Ovary (tissue), 9 donors: ENCODE measurements around the gene ADGRA1. TPM values are rescaled to one million over a fixed set of nuclear protein-coding genes. Genes with fewer than 3 reads are reported as not detected.
A peak's percentile ranks its signal among the peaks of the same experiment; 100 is the strongest.

ENCODE experiments used
- DNase-seq, 5 donors: peaks; one replicate each; pipeline ENCODE4 v3.0.0-alpha.2; 2019 to 2020
- H3K27ac ChIP-seq, 2 donors: fragments of 200-600 bp; one replicate each; pipeline versions ENCODE4 v1.5.1 to v1.8.0; 2019 to 2022
- H3K27me3 ChIP-seq: fragments of 200-600 bp; one replicate; pipeline ENCODE4 v1.8.0; 2022
- H3K36me3 ChIP-seq: fragments of 200-600 bp; sonication (generic); one replicate; pipeline ENCODE4 v1.5.1; 2019
- H3K4me1 ChIP-seq: one replicate; pipeline ENCODE4 v1.8.1; 2013; ENCODE audit warnings: mild to moderate bottlenecking, moderate library complexity; ENCODE audit not compliant: insufficient read depth
- H3K4me3 ChIP-seq: fragments of 200-600 bp; sonication (generic); one replicate; pipeline ENCODE4 v1.5.1; 2017
- H3K9me3 ChIP-seq, 2 donors: fragments of 200-600 bp in 1 of 2; sonication (generic) in 1 of 2; one replicate each; pipeline versions ENCODE4 v1.5.1 to v1.8.1; 2013 to 2019; ENCODE audit warnings: mild to moderate bottlenecking in 1 of 2, moderate library complexity in 1 of 2
- CTCF ChIP-seq, 3 donors: fragments of 450-650 bp in 2 of 3; fragments of 200-600 bp in 1 of 3; IDR thresholded peaks; one replicate each; pipeline versions ENCODE4 v1.5.1 to v1.8.0; 2016 to 2022; ENCODE audit warnings: antibody characterized with exemption in 3 of 3, mild to moderate bottlenecking in 1 of 3
- EP300 ChIP-seq: sonication (generic); formaldehyde crosslinking; IDR thresholded peaks from one replicate; pipeline ENCODE4 v1.6.1; 2017; ENCODE audit warnings: antibody characterized with exemption
- POLR2A ChIP-seq: fragments of 450-650 bp; IDR thresholded peaks from one replicate; pipeline ENCODE4 v1.6.1; 2017; ENCODE audit warnings: antibody characterized with exemption, mild to moderate bottlenecking, moderate library complexity
- WGBS, 3 donors: extraction: QIAGEN DNeasy Blood & Tissue Kit in 1 of 3; methylation state at CpG; one replicate each; pipeline versions ENCODE4 v1.1.5 to v1.1.7; 2013 to 2017; 5-methylcytosine and 5-hydroxymethylcytosine counted together
- intact Hi-C, 4 donors: fragments of 100-400 bp; cut with DNase I; formaldehyde crosslinking; loops; one replicate each; pipeline versions ENCODE4 v1.11.0 to v1.15.1; 2022 to 2023
- polyA plus RNA-seq, 2 donors: library from polyadenylated mRNA; stranded (reverse); fragments of 200-250 nt in 1 of 2; fragments of 350-450 nt in 1 of 2; fragmentation: Illumina TruSeq in 1 of 2; extraction: RNeasy Lipid Tissue Mini Kit (QIAGEN cat#74804) in 1 of 2; gene quantifications; one replicate each; pipeline ENCODE4 v1.2.3, GENCODE V29; 2013 to 2014
- total RNA-seq, 7 donors: library from RNA; depleted of rRNA in 2 of 7; stranded (reverse); fragments of >200 nt in 2 of 7; fragmentation: NEBNext Ultra II Directional in 3 of 7; extraction: Animal tissue kit (Norgen Biotek cat#: 25700) in 3 of 7; gene quantifications; one replicate each; pipeline versions ENCODE4 v1.1.0 to v1.2.4, GENCODE V29; 2016 to 2023
- donor health status: DM: no; HTN: no; CAD: no; lungs with moderate emphysema.
- donor health status: DM: no; HTN: no; CAD: no.
- donor health status: Bipolar disorder and iron deficiency.
- donor health status: DM: yes; HTN: yes; CAD: no.
- donor health status: DM: no; HTN: no; CAD: no.
- donor health status: DM: yes; HTN: yes; CAD: no.

The ADGRA1 gene
- total and polyA plus RNA-seq, 9 donors, result 0.07 to 0.92 (median 0.13) TPM; not detected in 5

- no peaks in the 10 kb centered on the region for H3K9me3 ChIP-seq
- intact Hi-C loops, result no loop called here
- no peak for DNase-seq
- no peaks in the 10 kb centered on the region for H3K27me3 ChIP-seq
- no peaks in the 10 kb centered on the region for H3K4me1 ChIP-seq
- no peak overlapping the region for H3K4me3 ChIP-seq
- no peak overlapping the region for H3K27ac ChIP-seq
- TF ChIP-seq POLR2A (no peak), CTCF (IDR thresholded peaks at IDR 0.05) (no peak), EP300 (no peak)
- no peaks in the 10 kb centered on the region for H3K36me3 ChIP-seq
- 84 to 95% (median 88%) methylated on average over 30 of the region's 30 CpGs for WGBS, 3 donors
Observed at GRCh38 chr10:133154996-133155778, 67.5 kb downstream of the ADGRA1 start.

- peak in 1 of 5 donors; percentile 29 for DNase-seq
- intact Hi-C loops, result no loop called here
- H3K4me1 ChIP-seq, result peaks cover 9% of the 10 kb centered on the region
Observed at GRCh38 chr10:133156674-133157579, 69.2 kb downstream of the ADGRA1 start.

GRCh38 chr10:133157662-133158436 lies 70.1 kb downstream of the ADGRA1 start:
- H3K9me3 ChIP-seq, result no peaks in the 10 kb centered on the region
- 56 to 62% (median 58%) methylated on average over 33 to 34 of the region's 34 CpGs for WGBS, 3 donors
- DNase-seq, result peak in 1 of 5 donors; percentile 31
- peak overlapping the region in 1 of 2 donors; percentile 54 for H3K27ac ChIP-seq
- intact Hi-C loops, result no loop called here
- H3K36me3 ChIP-seq, result no peaks in the 10 kb centered on the region
- no peaks in the 10 kb centered on the region for H3K27me3 ChIP-seq
- peaks cover 9% of the 10 kb centered on the region for H3K4me1 ChIP-seq
- TF ChIP-seq POLR2A (no peak), CTCF (IDR thresholded peaks at IDR 0.05) (no peak), EP300 (no peak)
- no peak overlapping the region for H3K4me3 ChIP-seq

More at GRCh38 chr10:133156674-133157579, 69.2 kb downstream of the ADGRA1 start:
- Histone ChIP-seq H3K27ac (peak overlapping the region in 1 of 2 donors; percentile 54), H3K27me3 (no peaks in the 10 kb centered on the region), H3K4me3 (no peak overlapping the region), H3K36me3 (no peaks in the 10 kb centered on the region), H3K9me3 (no peaks in the 10 kb centered on the region)
- no peak for TF ChIP-seq CTCF (IDR thresholded peaks at IDR 0.05)
- no peak for TF ChIP-seq EP300
- TF ChIP-seq POLR2A, result no peak
- 54 to 64% (median 58%) methylated on average over 24 of the region's 24 CpGs for WGBS, 3 donors

GRCh38 chr10:133158437-133158755 lies 70.7 kb downstream of the ADGRA1 start:
- DNase-seq, result peak in 2 of 5 donors; percentile 19 to 28
- WGBS, 3 donors, result 62 to 77% (median 70%) methylated on average over 12 of the region's 12 CpGs
- no peak overlapping the region for H3K4me3 ChIP-seq
- no peaks in the 10 kb centered on the region for H3K27me3 ChIP-seq
- no peaks in the 10 kb centered on the region for H3K36me3 ChIP-seq
- H3K9me3 ChIP-seq, result no peaks in the 10 kb centered on the region
- no peak for TF ChIP-seq EP300
- TF ChIP-seq CTCF (IDR thresholded peaks at IDR 0.05), result no peak
- TF ChIP-seq POLR2A, result no peak
- no peak overlapping the region for H3K27ac ChIP-seq
- intact Hi-C loops, result no loop called here
- H3K4me1 ChIP-seq, result peaks cover 9% of the 10 kb centered on the region
